ENCODE measurements around the gene TMEM182.

TMEM182 gene

DNA sequence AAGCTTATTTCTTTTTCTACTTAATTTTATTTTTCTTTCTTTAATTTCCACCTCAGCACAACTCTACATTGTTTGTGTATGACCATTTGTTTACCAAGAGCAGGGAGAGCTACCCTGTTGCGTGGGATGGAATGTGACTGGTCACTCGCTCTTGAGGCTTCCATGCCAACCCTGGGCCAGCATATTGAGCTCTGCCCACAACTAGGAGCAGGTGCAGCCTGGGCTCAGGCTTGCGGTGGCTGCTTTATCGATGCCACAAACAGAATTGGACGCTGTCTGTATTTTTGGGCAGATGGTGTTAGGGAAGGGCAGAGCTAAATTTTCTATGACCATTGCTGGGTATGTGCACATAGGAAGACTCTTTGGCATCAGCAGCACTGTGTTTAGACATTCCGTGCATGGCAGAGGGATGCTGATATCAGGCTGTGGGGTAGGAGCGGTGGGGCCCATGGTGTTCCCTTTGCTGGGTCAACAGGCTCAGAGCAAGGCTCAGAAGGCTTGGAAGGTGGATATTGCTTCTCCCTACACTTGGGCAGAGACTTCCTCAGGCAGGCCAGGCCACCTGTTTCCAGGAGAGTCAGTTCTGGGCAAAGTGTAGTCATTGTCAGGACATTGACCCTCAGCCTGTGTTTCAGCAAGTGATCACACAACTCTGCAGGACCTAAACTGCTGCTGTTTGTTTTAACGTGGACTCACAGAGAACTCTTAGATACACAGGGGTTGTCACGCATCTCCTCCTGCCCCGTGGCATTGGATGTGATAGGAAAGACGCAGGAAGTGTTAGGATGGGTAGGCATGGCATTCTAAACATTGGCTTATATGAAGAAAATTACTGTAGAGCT lies 40.2 kb downstream of the TMEM182 start:
- no peak overlapping the region for H3K9ac ChIP-seq (ENCODE audit: low read length)
- peaks cover 22% of the 10 kb centered on the region for H3K36me3 ChIP-seq (ENCODE audit: control insufficient read depth, insufficient read depth, low read length)
- peaks cover 45% of the 10 kb centered on the region for H3K9me3 ChIP-seq (ENCODE audit: control insufficient read depth, insufficient read depth, low read depth, low read length)
- H3K4me1 ChIP-seq (ENCODE audit: control insufficient read depth, insufficient read depth, low read length): no peaks in the 10 kb centered on the region
- no peak overlapping the region for H3K4me3 ChIP-seq (ENCODE audit: low read depth, low read length)
- H3K27ac ChIP-seq (ENCODE audit: low read depth, low read length): no peak overlapping the region
- H3K27me3 ChIP-seq (ENCODE audit: control insufficient read depth, insufficient read depth, low read length): no peaks in the 10 kb centered on the region

DNA sequence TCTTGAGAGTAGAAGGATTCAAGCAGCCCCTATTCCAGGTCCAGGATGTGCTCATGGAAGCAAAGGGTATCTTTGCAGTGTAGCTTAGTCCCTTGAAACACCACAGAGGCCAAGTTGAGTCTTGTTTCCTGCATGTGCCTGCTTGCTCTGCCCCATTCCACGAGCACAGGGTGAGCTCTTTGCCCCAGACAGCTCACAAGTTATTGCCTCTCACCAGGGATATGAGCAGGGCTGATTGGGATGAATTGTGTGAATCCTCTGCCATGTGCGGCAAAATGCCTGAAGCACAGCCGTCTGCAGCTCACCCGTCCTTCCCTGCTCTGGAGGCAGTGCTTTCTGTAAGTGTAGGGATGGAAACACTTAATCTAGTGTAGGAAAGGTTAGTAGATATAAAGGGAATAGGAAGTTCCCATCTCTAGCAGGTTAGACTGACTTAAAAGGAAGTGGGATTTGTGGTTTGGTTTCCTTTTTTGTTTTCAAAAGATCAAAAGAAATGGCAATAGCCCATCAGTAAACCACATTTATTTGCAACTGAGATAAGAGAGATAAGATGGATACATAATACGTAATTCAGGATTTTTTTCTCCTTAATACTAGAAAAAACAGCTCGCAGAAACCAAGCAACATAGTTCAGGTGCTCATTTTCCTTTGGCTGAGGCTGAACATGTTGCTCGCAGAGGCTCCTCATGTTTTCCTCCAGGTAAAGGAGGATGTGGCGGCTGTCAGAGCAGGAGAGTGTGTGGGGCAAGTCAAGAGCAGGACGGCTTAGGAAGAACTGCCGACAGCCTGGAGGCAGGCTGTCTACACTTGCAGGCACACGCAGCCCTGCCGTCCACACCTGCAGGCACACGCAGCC lies 41.4 kb downstream of the TMEM182 start:
- no peaks in the 10 kb centered on the region for H3K27me3 ChIP-seq (ENCODE audit: control insufficient read depth, insufficient read depth, low read length)
- H3K4me1 ChIP-seq (ENCODE audit: control insufficient read depth, insufficient read depth, low read length): no peaks in the 10 kb centered on the region
- H3K36me3 ChIP-seq (ENCODE audit: control insufficient read depth, insufficient read depth, low read length): peaks cover 19% of the 10 kb centered on the region
- no peak overlapping the region for H3K9ac ChIP-seq (ENCODE audit: low read length)
- peaks cover 45% of the 10 kb centered on the region for H3K9me3 ChIP-seq (ENCODE audit: control insufficient read depth, insufficient read depth, low read depth, low read length)
- H3K27ac ChIP-seq (ENCODE audit: low read depth, low read length): no peak overlapping the region
- H3K4me3 ChIP-seq (ENCODE audit: low read depth, low read length): no peak overlapping the region

GRCh38 chr2:102803897-102804217 lies 42.0 kb downstream of the TMEM182 start:
- H3K9ac ChIP-seq (ENCODE audit: low read length): no peak overlapping the region
- no peak overlapping the region for H3K27ac ChIP-seq (ENCODE audit: low read depth, low read length)
- H3K4me1 ChIP-seq (ENCODE audit: control insufficient read depth, insufficient read depth, low read length): no peaks in the 10 kb centered on the region
- no peak overlapping the region for H3K4me3 ChIP-seq (ENCODE audit: low read depth, low read length)
- peaks cover 19% of the 10 kb centered on the region for H3K36me3 ChIP-seq (ENCODE audit: control insufficient read depth, insufficient read depth, low read length)
- no peaks in the 10 kb centered on the region for H3K27me3 ChIP-seq (ENCODE audit: control insufficient read depth, insufficient read depth, low read length)
- peaks cover 45% of the 10 kb centered on the region for H3K9me3 ChIP-seq (ENCODE audit: control insufficient read depth, insufficient read depth, low read depth, low read length)

DNA sequence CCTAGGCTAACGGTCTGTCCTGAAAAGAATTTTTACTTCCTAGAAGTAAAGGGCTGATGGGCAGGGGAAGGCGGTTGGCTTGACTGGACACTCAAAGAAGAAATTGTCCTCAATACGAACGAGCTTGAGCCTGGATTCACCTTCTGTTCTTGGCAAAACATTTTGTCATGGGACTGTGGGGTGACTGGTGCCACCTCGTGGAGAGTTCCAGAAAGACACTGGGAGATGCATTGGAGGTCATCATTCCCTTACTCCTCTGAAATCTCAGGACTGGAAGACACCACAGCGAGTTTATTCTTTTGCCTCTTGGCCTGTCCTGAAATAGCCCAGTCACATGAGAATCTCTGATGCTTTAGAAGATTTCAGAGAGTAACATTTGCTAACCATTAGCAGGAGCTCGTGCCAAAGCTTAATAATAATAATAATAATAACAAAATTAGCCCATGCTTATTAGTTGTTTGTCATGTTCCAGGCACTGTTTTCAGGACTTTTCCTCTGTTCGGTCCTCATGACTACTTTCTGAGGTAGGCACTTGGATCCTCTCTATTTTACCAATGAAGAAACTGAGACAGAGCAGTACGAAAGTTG lies 44.5 kb downstream of the TMEM182 start:
- H3K4me3 ChIP-seq (ENCODE audit: low read depth, low read length): no peak overlapping the region

DNA sequence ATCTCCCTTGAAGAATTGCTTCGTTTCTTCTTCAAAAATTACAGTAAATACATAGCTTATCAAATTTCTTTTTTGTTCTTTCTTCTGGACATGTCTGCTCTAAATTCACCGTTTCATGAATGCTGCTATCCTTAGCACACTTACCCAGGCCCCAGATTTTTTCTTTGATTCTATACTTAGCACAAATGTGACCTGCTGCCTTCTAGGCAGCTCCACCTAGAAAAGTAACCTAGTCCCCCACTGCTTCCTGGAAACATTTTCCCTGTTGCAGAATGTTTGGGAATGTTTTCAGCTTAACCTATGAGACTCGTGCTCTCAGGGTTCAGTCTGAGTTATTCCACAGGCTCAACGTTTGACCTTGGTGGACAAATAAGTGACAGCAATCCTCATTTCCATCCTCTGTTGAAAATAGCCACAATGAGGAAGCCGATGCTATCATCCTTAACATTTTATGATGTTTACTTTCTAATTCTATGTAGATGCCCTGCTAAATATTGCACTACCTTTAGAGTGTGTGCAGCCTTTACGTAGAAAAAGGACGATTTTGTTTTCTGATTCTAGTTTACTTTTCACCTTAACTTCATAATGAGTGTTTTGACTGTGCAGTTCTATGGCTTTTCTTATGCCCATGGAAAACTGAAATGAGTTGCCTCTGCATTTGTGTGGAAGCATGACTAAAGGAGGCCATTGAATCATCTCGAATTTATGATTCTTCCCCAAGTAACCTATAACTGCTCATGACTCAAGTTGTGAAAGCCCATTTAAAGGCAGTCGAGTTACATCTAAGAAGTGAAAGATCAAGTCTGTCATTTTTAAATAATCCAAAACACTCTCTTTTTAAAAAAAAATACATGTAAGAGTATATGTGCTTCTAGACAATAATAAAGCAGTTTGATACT lies 47.7 kb downstream of the TMEM182 start:
- Histone ChIP-seq H3K27me3 (ENCODE audit: control insufficient read depth, insufficient read depth, low read length) (no peaks in the 10 kb centered on the region), H3K36me3 (ENCODE audit: control insufficient read depth, insufficient read depth, low read length) (no peaks in the 10 kb centered on the region), H3K4me3 (ENCODE audit: low read depth, low read length) (no peak overlapping the region), H3K9ac (ENCODE audit: low read length) (no peak overlapping the region), H3K9me3 (ENCODE audit: control insufficient read depth, insufficient read depth, low read depth, low read length) (no peaks in the 10 kb centered on the region), H3K4me1 (ENCODE audit: control insufficient read depth, insufficient read depth, low read length) (no peaks in the 10 kb centered on the region), H3K27ac (ENCODE audit: low read depth, low read length) (no peak overlapping the region)

More for the DNA sequence above, 44.5 kb downstream of the TMEM182 start:
- Histone ChIP-seq H3K27ac (ENCODE audit: low read depth, low read length) (no peak overlapping the region), H3K36me3 (ENCODE audit: control insufficient read depth, insufficient read depth, low read length) (peaks cover 13% of the 10 kb centered on the region; the same call in 1 of the 2 replicates), H3K9me3 (ENCODE audit: control insufficient read depth, insufficient read depth, low read depth, low read length) (peaks cover 26% of the 10 kb centered on the region), H3K27me3 (ENCODE audit: control insufficient read depth, insufficient read depth, low read length) (no peaks in the 10 kb centered on the region), H3K9ac (ENCODE audit: low read length) (no peak overlapping the region), H3K4me1 (ENCODE audit: control insufficient read depth, insufficient read depth, low read length) (no peaks in the 10 kb centered on the region)

- Histone ChIP-seq H3K36me3 (ENCODE audit: control insufficient read depth, insufficient read depth, low read length) (no peaks in the 10 kb centered on the region), H3K4me3 (ENCODE audit: low read depth, low read length) (no peak overlapping the region), H3K27me3 (ENCODE audit: control insufficient read depth, insufficient read depth, low read length) (no peaks in the 10 kb centered on the region), H3K9me3 (ENCODE audit: control insufficient read depth, insufficient read depth, low read depth, low read length) (no peaks in the 10 kb centered on the region), H3K4me1 (ENCODE audit: control insufficient read depth, insufficient read depth, low read length) (no peaks in the 10 kb centered on the region; the same call in 1 of the 2 replicates), H3K9ac (ENCODE audit: low read length) (no peak overlapping the region), H3K27ac (ENCODE audit: low read depth, low read length) (no peak overlapping the region)
Measured at GRCh38 chr2:102815285-102815684, 53.5 kb downstream of the TMEM182 start.

- H3K9ac ChIP-seq (ENCODE audit: low read length): no peak overlapping the region
- H3K36me3 ChIP-seq (ENCODE audit: control insufficient read depth, insufficient read depth, low read length): no peaks in the 10 kb centered on the region
- no peaks in the 10 kb centered on the region for H3K4me1 ChIP-seq (ENCODE audit: control insufficient read depth, insufficient read depth, low read length)
- no peak overlapping the region for H3K4me3 ChIP-seq (ENCODE audit: low read depth, low read length)
- H3K9me3 ChIP-seq (ENCODE audit: control insufficient read depth, insufficient read depth, low read depth, low read length): no peaks in the 10 kb centered on the region
- no peaks in the 10 kb centered on the region for H3K27me3 ChIP-seq (ENCODE audit: control insufficient read depth, insufficient read depth, low read length)
- H3K27ac ChIP-seq (ENCODE audit: low read depth, low read length): no peak overlapping the region
Measured at GRCh38 chr2:102826904-102827303, 65.1 kb downstream of the TMEM182 start.

- no peaks in the 10 kb centered on the region for H3K4me1 ChIP-seq (ENCODE audit: control insufficient read depth, insufficient read depth, low read length)
- H3K4me3 ChIP-seq (ENCODE audit: low read depth, low read length): no peak overlapping the region
- no peaks in the 10 kb centered on the region for H3K36me3 ChIP-seq (ENCODE audit: control insufficient read depth, insufficient read depth, low read length)
- H3K27me3 ChIP-seq (ENCODE audit: control insufficient read depth, insufficient read depth, low read length): no peaks in the 10 kb centered on the region
- H3K9ac ChIP-seq (ENCODE audit: low read length): no peak overlapping the region
- no peak overlapping the region for H3K27ac ChIP-seq (ENCODE audit: low read depth, low read length)
- no peaks in the 10 kb centered on the region for H3K9me3 ChIP-seq (ENCODE audit: control insufficient read depth, insufficient read depth, low read depth, low read length)
Measured at GRCh38 chr2:102832789-102833188, 71.0 kb downstream of the TMEM182 start.

DNA sequence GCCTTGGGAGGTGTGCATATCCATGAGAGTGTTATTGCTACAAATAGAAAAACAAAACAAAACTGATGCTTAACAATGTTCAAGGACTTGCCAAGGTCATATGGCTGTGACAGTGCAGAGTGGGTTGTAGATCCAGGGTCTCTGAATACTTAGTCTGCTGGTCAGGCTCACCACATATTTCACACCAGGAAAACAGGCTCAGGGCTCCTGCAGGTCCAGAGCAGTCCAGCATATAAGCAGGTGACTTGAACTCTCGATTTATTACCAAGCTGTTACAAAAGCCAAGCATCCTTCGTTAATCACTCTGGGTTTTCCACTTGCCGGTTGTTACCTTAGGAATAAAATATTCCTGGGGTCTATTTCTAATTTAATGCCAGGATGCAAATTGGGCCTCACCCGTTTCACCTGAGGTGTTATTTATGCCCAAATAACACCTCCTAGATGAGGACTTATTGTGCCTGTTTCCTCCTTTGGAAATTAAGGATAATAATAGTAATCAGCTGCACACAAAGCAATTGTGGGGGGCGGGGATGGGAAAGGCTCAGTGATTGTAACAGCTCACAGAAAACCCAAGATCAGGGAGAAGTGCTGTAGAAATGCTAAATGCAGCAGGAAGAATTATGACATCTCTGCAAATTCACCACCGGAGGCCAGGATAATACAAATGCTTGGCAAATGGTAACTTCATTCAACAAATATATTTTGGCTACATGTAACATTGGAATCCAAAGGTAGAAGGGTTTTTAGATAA lies 72.9 kb downstream of the TMEM182 start:
- 0 out of 2 replicates have a peak, but pooled peaks cover 2% of the 10 kb centered on the region for H3K4me1 ChIP-seq (ENCODE audit: control insufficient read depth, insufficient read depth, low read length)
- H3K9me3 ChIP-seq (ENCODE audit: control insufficient read depth, insufficient read depth, low read depth, low read length): no peaks in the 10 kb centered on the region
- no peak overlapping the region for H3K4me3 ChIP-seq (ENCODE audit: low read depth, low read length)
- H3K27me3 ChIP-seq (ENCODE audit: control insufficient read depth, insufficient read depth, low read length): no peaks in the 10 kb centered on the region
- H3K9ac ChIP-seq (ENCODE audit: low read length): no peak overlapping the region
- no peak overlapping the region for H3K27ac ChIP-seq (ENCODE audit: low read depth, low read length)
- no peaks in the 10 kb centered on the region for H3K36me3 ChIP-seq (ENCODE audit: control insufficient read depth, insufficient read depth, low read length)

Measured in HUES6 (cell line).